ENCODE data around the gene STC2. TPM values are rescaled to one million over a fixed set of nuclear protein-coding genes. Genes with fewer than 3 reads are reported as not detected.
A peak's percentile ranks its signal among the peaks of the same experiment; 100 is the strongest.

The STC2 gene
- total RNA-seq, 4 donors from 2014 or later: 0.72 to 7.6 (median 5.7) TPM

DNA sequence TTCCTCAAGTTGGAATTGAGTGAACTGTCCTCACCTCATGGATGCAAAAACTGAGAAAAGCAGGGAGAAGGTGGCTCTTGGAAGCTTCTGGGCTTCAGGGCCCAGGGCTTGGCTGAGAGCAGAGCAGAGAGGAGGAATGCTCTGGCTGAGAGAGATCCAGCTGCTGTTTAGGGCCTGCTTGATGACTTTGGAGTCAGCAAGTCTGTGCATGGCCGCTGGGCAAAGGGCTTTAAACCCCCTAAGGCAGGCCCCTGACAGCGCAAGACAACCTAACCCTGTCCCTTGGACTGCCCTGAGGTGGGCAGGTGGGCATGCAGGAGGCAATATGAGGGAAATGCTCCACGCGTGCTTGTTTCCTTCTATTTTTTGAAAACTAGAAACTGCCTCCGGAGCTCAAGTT, 8.6 kb downstream of the STC2 start:
- DNase-seq (ENCODE audit: low spot score in 2 of 2): peak in 1 of 2 donors; percentile 46

DNA sequence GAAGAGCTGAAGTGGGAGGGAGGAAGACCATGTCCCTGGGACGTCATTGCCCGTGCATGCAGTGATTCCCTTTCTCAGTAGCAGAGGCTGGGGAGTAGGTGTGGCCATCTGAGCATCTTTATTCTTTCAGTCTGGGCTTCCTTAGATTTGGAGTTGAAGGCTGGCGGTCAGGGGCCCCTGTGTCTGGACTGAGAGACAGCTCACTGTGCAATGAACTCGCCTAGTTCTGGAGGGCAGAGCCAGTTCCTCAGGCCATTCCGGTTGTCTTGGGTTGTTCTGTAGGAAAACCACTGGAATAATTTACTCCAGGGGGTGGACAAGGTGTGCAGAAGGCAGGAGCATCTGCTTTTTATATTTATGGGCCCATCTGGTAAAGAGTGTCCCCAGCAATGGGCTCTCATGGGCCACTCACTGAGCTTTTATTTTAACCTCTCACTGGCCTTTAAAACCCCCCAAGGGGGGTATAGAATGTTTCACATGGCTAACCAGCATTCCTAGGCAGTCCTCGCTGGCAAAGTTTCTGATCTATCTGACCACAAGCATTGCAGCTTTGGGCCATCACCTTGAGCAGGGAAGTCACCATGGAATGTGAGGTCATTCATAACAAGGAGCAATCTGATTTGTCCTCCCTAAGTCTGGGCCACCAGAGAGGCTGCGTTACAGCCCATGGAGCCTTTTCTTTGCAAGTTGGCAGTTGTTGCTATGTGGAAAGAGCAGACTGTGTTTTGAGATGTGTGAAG, 9.2 kb downstream of the STC2 start:
- Histone ChIP-seq H3K9me3 (no peaks in the 10 kb centered on the region), H3K4me3 (no peak overlapping the region), H3K4me1 (peaks cover 32% of the 10 kb centered on the region), H3K27ac (no peak overlapping the region), H3K27me3 (peaks cover 27% of the 10 kb centered on the region), H3K36me3 (no peaks in the 10 kb centered on the region)
- TF ChIP-seq, protein P1, sequence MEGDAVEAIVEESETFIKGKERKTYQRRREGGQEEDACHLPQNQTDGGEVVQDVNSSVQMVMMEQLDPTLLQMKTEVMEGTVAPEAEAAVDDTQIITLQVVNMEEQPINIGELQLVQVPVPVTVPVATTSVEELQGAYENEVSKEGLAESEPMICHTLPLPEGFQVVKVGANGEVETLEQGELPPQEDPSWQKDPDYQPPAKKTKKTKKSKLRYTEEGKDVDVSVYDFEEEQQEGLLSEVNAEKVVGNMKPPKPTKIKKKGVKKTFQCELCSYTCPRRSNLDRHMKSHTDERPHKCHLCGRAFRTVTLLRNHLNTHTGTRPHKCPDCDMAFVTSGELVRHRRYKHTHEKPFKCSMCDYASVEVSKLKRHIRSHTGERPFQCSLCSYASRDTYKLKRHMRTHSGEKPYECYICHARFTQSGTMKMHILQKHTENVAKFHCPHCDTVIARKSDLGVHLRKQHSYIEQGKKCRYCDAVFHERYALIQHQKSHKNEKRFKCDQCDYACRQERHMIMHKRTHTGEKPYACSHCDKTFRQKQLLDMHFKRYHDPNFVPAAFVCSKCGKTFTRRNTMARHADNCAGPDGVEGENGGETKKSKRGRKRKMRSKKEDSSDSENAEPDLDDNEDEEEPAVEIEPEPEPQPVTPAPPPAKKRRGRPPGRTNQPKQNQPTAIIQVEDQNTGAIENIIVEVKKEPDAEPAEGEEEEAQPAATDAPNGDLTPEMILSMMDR (IDR thresholded peaks at IDR 0.05): no peak
- TF ChIP-seq EP300 (IDR thresholded peaks at IDR 0.05): no peak
- TF ChIP-seq POLR2A (IDR thresholded peaks at IDR 0.05): no peak
- TF ChIP-seq POLR2AphosphoS5 (IDR thresholded peaks at IDR 0.05): no peak
- peak in 1 of 2 donors; percentile 29 for DNase-seq (ENCODE audit: low spot score in 2 of 2)
- 83% methylated on average over 6 of the region's 7 CpGs for WGBS

More for the DNA sequence above, 8.6 kb downstream of the STC2 start:
- H3K9me3 ChIP-seq: no peaks in the 10 kb centered on the region
- no peak overlapping the region for H3K27ac ChIP-seq
- H3K4me1 ChIP-seq: peaks cover 38% of the 10 kb centered on the region
- no peaks in the 10 kb centered on the region for H3K36me3 ChIP-seq
- H3K4me3 ChIP-seq: no peak overlapping the region
- WGBS: 73% methylated on average over 5 of the region's 5 CpGs
- TF ChIP-seq POLR2AphosphoS5 (IDR thresholded peaks at IDR 0.05) (no peak), EP300 (IDR thresholded peaks at IDR 0.05) (no peak), POLR2A (IDR thresholded peaks at IDR 0.05) (no peak)
- TF ChIP-seq, protein P1 (IDR thresholded peaks at IDR 0.05): no peak
- H3K27me3 ChIP-seq: peaks cover 27% of the 10 kb centered on the region

DNA sequence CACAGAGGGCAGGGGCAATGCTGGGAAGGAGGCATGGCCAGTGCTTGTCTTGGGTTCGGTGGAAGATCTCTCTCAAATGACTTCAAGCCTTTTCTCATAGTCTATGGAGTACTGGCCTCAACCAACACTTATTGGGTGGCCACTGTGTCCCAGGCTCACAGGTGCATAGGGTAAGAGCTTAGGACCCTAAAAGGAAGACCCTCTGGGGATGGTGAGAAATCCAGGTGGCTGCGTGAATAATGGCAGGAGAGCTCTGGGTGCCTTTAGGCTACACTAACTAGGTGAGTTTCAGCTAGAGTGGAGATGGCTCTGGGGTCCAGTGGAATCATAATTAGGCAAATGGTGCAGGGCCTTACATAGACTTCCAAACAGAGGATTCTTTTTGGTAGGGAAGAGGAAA, 9.9 kb downstream of the STC2 start:
- WGBS: 88% methylated on average over 2 of the region's 2 CpGs
- TF ChIP-seq POLR2AphosphoS5 (IDR thresholded peaks at IDR 0.05) (no peak), POLR2A (IDR thresholded peaks at IDR 0.05) (no peak), EP300 (IDR thresholded peaks at IDR 0.05) (no peak)
- TF ChIP-seq, protein P1 (IDR thresholded peaks at IDR 0.05): no peak
- Histone ChIP-seq H3K27ac (no peak overlapping the region), H3K27me3 (peaks cover 28% of the 10 kb centered on the region), H3K4me1 (peaks cover 25% of the 10 kb centered on the region), H3K9me3 (no peaks in the 10 kb centered on the region), H3K4me3 (no peak overlapping the region), H3K36me3 (no peaks in the 10 kb centered on the region)
- DNase-seq (ENCODE audit: low spot score in 2 of 2): no peak

DNA sequence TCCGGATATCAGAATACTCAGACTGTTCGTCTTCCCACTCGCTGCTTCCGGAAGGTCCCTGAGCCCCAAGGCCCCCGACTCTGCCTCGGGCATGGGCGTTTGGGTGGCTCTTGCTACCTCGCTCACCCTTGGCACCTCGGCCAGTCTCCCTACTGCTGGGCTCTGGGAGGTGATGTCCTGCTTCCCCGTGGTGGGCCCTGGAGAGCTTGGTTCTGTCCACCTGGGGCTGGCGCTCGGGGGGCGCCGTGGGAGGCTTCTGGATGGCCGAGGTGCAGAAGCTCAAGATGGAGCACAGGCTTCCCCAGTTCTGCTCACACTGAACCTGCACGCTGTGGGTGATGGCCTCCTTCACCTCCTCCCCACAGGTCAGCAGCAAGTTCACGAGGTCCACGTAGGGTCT, 10.4 kb downstream of the STC2 start:
- Histone ChIP-seq H3K4me3 (no peak overlapping the region), H3K9me3 (no peaks in the 10 kb centered on the region), H3K4me1 (peaks cover 25% of the 10 kb centered on the region), H3K27ac (no peak overlapping the region), H3K36me3 (no peaks in the 10 kb centered on the region), H3K27me3 (peaks cover 24% of the 10 kb centered on the region)
- WGBS: 96% methylated on average over 17 of the region's 18 CpGs
- peak in 1 of 2 donors; percentile 56 for DNase-seq (ENCODE audit: low spot score in 2 of 2)
- TF ChIP-seq POLR2AphosphoS5 (IDR thresholded peaks at IDR 0.05): no peak
- no peak for TF ChIP-seq EP300 (IDR thresholded peaks at IDR 0.05)
- TF ChIP-seq POLR2A (IDR thresholded peaks at IDR 0.05): no peak
- TF ChIP-seq, protein P1 (IDR thresholded peaks at IDR 0.05): no peak

DNA sequence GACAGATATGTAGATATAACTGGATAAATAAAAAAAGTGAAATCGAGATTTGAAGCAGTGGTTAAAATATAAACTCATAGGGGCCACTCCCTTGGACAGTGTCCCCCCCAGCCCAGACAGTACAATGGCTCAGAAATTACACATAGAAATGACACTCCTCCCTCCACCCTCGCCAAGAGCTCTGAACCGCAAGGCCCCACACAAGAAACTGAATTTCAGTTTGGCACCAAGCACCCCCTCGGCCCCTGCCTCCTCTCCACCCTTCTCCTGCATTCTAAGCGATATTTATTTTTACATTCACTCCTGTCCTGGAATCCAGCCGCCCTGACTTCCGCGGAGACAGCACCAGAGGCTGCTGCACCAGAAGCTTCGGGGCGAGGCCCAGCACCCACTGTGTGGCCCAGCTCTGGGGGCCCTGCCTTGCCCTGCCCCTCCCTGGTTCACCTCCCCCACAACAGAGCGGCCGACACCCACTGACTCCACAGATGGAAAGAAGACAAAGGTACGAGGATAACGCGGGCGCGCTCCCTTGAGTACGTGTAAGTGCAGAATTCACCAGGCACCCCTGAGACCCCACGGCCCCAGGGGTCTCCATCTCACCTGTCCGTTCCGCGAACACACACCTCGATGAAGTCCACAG, 11.0 kb downstream of the STC2 start:
- H3K27ac ChIP-seq: no peak overlapping the region
- WGBS: 93% methylated on average over 23 of the region's 23 CpGs
- DNase-seq (ENCODE audit: low spot score in 2 of 2): peak; percentile 45 to 74

More for the DNA sequence above, 11.0 kb downstream of the STC2 start:
- H3K4me3 ChIP-seq: no peak overlapping the region
- peaks cover 20% of the 10 kb centered on the region for H3K27me3 ChIP-seq
- no peaks in the 10 kb centered on the region for H3K36me3 ChIP-seq
- H3K9me3 ChIP-seq: no peaks in the 10 kb centered on the region
- peaks cover 25% of the 10 kb centered on the region for H3K4me1 ChIP-seq
- TF ChIP-seq POLR2A (IDR thresholded peaks at IDR 0.05): no peak
- TF ChIP-seq POLR2AphosphoS5 (IDR thresholded peaks at IDR 0.05): no peak
- TF ChIP-seq EP300 (IDR thresholded peaks at IDR 0.05): no peak
- TF ChIP-seq, protein P1 (IDR thresholded peaks at IDR 0.05): no peak
